NCI-H2081 treated with DMSO at 0.1 percent for 48 hours (cell line): ENCODE results near the gene CSF2RB.

Source experiments
- DNase-seq: peaks from one replicate; lab custom pipeline; 2025; lab: John Stamatoyannopoulos, UW

The CSF2RB gene

GRCh38 chr22:36936362-36937116 lies 23.1 kb downstream of the CSF2RB start:
- no peak for DNase-seq

DNA sequence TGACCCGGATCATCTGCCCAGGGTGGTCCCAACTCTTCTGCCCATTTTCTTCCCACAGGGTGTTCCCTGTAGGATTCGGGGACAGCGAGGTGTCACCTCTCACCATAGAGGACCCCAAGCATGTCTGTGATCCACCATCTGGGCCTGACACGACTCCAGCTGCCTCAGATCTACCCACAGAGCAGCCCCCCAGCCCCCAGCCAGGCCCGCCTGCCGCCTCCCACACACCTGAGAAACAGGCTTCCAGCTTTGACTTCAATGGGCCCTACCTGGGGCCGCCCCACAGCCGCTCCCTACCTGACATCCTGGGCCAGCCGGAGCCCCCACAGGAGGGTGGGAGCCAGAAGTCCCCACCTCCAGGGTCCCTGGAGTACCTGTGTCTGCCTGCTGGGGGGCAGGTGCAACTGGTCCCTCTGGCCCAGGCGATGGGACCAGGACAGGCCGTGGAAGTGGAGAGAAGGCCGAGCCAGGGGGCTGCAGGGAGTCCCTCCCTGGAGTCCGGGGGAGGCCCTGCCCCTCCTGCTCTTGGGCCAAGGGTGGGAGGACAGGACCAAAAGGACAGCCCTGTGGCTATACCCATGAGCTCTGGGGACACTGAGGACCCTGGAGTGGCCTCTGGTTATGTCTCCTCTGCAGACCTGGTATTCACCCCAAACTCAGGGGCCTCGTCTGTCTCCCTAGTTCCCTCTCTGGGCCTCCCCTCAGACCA lies 24.0 kb downstream of the CSF2RB start:
- no peak for DNase-seq

- DNase-seq: no peak
Measured at GRCh38 chr22:36938028-36938425, 24.6 kb downstream of the CSF2RB start.

DNA sequence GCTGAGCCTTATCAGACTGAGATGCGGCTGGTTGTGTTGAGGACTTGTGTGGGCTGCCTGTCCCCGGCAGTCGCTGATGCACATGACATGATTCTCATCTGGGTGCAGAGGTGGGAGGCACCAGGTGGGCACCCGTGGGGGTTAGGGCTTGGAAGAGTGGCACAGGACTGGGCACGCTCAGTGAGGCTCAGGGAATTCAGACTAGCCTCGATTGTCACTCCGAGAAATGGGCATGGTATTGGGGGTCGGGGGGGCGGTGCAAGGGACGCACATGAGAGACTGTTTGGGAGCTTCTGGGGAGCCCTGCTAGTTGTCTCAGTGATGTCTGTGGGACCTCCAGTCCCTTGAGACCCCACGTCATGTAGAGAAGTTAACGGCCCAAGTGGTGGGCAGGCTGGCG lies 25.5 kb downstream of the CSF2RB start:
- DNase-seq: no peak

DNA sequence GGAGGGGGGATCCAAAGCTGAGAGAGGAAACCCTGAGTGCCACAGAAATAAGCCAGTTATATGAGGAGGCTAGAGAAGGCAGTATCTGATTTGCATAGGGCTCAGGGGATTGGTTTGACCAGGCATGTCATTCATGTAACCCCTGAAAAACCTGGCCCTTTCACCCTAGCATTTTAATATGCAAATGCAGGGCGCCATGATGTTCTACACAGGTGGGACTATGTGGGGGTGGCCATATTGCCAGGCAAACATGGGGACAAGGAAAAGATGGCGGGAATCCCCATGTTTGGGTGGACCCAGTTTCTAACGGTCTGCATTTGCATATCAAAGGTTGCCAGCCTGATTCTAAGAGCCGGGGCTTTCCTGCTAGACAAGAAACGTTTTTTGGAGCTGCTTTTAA lies 27.2 kb downstream of the CSF2RB start:
- DNase-seq: no peak

GRCh38 chr22:36942556-36942955 lies 29.1 kb downstream of the CSF2RB start:
- DNase-seq: no peak

DNA sequence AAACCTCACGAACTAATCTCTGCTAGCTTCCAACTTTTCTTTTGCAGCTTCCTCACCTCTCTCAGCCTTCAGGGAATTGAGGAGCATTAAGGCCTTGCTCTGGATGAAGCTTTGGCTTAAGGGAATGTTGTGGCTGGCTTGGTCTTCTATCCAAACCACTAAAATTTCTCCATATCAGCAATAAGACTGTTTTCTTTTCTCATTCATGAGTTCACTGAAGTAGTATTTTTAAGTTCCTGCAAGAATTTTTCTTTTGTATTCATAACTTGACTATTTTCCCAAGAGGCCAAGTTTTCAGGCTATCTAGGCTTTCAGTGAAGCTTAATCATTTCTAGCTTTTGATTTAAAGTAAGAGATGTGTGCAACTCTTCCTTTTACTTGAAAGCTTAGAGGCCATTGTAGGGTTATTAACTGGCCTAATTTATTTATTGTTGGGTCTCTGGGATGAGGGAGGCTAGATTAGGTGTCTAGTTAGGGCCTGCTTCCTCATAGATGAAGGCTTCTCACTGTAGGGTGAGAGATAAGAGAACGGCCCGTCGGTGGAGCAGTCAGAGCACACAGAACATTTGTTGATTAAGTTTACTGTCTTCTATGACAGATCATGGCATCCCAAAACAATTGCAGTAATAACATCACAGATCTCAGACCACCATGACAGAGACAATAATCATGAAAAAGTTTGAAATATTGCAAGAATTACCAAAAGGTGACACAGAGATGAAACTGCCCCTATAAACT lies 33.2 kb downstream of the CSF2RB start:
- no peak for DNase-seq

DNA sequence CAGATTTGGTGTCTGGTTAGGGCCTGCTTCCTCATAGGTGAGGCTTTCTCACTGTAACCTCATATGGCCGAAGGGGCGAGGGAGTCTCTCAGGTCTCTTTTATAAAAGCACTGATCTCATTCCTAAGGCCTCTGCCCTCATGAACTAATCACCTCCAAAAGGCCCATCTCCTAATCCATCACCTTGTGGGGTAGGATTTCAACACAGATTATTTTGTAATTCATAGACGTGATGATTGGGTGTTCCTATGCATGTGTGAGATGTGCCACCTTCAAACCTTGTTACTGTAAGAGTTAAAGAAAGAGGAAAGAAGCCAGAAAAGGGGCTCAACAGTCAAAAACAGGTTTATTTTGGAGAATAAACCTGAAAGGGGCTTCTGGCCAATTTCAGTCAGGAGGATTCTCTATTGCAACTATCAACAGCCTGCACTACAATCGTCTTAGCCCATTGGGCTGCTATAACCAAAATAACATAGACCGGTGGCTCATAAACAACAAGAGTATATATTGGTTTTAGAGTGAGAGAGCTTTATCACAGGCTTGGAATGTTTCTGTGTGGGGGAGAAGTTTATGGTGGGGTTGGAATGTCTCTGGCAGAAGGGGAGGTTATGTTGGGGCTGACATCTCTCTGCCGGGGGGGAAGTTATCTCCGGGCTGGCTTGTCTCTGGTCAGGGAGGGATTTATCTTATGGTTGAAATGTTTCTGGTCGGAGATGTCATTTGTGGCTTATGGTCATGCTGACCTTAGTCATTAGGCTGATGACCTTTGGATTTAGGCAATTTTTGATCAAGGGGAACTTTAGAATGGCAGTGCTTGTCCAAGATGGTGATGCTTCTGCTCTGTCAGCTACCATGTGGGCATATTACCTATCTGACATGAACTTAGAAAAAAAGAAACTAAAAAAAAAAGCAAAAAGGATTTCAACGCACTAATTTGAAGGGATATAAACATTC lies 35.1 kb downstream of the CSF2RB start:
- no peak for DNase-seq

DNA sequence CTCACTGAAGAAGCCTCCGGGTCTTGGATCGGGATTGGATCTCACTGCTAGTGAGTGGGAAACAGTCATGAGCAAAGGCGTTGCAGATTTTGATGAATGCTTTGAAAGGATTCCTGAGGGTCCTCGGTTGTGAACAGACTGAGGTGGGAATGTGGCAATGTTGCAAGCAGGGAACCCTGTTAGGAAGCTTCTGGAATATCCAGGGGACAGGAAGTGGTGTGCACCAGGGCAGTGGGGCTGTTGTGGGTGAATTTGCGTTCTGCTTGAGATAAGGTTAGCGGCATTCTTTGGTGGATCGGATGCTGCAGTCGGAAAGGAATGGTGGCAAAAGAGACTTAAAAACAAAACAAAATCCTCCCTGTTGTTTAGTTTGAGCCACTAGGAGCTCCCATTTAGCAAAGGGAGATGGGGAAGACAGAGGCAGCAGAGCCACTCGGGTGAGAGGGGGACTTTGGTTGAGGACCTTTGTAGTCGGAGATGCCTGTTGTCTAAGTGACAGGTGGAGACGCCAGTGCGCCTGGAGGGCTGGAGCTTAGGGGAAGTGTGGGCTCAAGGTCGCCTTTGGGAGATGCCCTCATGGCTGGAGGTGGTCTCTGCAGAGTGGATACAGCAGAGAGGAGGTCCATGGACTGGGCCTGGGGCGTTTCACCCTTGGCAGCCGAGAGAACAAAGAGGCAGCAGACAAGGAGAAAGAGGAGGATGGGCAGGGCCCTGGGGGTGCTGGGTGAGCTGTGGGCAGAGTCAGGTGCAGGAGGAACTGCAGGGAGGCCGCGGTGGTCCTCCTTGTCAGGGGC lies 37.6 kb downstream of the CSF2RB start:
- DNase-seq: no peak

GRCh38 chr22:36951746-36952145 lies 38.3 kb downstream of the CSF2RB start:
- DNase-seq: no peak

- no peak for DNase-seq
Measured at GRCh38 chr22:36953239-36954080, 40.0 kb downstream of the CSF2RB start.

GRCh38 chr22:36954251-36955014 lies 41.0 kb downstream of the CSF2RB start:
- DNase-seq: no peak

DNA sequence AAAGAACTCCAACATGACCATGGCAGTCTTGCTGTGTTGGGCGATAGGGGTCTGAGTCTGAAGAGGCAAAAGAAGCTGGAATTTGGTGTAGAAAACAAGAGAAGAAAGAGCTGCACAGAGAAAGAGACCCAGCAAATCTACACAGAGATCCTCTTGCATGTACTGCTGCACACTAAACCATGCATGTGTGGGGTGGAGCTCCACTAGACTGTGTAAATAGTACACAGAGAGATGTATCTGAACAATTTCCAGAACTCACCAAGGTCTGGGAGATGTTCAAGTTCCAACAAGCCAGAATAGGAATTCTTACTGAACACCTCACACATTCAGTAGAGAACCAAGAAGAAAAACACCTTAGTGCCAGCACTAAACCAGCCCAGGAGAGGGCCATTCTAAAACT lies 42.3 kb downstream of the CSF2RB start:
- DNase-seq: no peak

DNA sequence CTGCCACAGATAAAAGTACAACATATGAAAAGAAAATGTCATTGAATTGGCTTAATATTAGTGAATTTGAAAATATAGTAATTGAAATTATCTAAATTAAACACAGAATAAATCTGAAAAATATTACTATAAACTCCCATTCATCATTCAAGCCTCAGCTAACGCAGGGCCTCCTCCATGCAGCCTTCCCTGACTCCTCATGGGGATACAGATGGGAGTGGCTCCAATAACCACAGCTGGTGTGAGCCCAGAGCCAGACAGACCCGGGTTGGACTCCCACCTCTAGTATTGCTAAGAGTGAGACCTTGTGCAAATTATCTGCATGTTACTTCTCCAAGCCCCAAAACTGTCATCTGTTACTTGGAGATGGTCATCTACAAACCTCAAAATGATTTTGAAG lies 44.9 kb downstream of the CSF2RB start:
- no peak for DNase-seq

- no peak for DNase-seq
Measured at GRCh38 chr22:36961626-36962025, 48.2 kb downstream of the CSF2RB start.

DNA sequence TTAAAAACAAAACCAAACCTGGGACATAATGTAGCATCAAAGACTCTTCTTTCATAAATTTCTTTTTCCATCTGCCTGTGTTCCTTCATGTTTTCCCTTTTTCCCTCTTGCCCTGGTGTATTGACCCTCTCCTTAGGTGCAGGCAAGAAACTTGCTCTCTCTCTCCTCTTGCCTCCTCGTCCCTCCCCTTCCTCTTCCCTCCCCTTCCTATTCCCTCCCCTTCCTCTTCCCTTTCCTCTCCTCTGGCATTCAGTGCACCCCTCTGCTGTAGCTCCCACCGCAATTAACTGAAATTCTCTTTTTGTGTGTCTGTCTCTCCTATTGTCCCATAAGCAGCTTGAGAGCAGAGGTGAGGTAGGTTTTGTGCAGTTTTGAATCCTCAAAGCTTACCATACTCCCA lies 49.9 kb downstream of the CSF2RB start:
- no peak for DNase-seq

DNA sequence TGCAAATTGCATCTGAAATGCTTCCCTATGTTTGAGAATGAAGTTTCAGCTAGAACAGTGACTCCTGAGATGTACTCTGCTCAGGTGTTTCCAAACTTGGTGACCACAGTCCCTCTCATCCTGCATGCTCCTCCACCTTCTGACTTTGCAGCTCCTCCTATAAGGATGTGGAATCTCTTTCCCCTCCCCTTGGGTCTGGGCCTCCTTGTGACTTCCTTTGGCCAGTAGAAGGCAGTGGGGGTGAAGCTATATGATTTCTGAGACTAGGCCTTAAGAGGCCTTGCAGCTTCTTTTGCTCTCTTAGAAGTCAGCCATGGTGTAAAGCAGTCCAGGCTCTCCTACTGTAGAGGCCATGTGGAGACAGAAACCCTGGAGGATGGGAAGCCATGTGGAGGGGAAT lies 50.7 kb downstream of the CSF2RB start:
- DNase-seq: no peak

GRCh38 chr22:36965696-36966095 lies 52.3 kb downstream of the CSF2RB start:
- no peak for DNase-seq

DNA sequence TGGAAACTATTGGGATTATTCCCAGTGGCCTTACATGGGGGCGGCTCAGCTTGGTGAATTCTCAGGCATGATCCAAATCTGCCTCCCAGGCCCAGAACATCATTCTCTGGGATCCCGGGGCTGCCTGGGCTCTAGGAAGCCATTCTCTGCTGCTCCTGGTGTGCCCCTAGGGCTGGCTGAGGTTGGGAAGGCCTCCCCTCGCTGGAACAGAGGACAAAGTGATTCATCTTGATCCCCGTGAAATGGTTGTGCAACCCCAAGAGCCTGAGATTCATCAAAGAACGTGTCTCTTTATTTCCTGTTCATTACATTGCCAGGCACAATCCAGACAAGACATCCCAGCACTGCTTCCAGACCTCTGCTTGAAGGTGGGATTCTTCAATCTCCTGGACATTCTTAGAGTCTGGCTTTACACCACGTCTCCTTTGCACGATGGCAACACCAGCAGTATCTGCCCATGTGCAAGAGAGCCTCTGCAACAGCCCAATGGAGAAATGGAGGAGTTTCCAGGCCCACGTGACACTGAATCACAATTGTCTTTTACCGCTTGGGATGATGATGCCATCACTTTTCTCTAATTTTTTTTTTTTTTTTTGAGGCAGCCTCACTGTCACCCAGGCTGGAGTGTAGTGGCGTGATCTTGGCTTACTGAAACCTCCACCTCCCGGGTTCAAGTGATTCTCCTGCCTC lies 53.6 kb downstream of the CSF2RB start:
- no peak for DNase-seq
